Muscle layer of duodenum (tissue), 2 donors: Measurements from ENCODE around the gene SLC2A2.
A peak's percentile ranks its signal among the peaks of the same experiment; 100 is the strongest.

ENCODE experiments used
- H3K27ac ChIP-seq: one replicate; pipeline ENCODE4 v1.7.0; 2013; ENCODE audit warnings: mild to moderate bottlenecking, low read length
- H3K27me3 ChIP-seq: one replicate; pipeline ENCODE4 v1.7.0; 2013; ENCODE audit warnings: low read depth, mild to moderate bottlenecking, control low read depth, low read length
- H3K36me3 ChIP-seq, 2 donors: one replicate each; pipeline ENCODE4 v1.7.0; 2013; ENCODE audit warnings: low read length in 2 of 2, control low read depth in 1 of 2, mild to moderate bottlenecking in 1 of 2; ENCODE audit not compliant: insufficient read depth in 2 of 2, control insufficient read depth in 1 of 2
- H3K4me1 ChIP-seq, 2 donors: one replicate each; pipeline ENCODE4 v1.7.0; 2013; ENCODE audit warnings: low read length in 2 of 2, mild to moderate bottlenecking in 2 of 2, control low read depth in 1 of 2, moderate library complexity in 1 of 2; ENCODE audit not compliant: insufficient read depth in 2 of 2, control insufficient read depth in 1 of 2
- H3K4me3 ChIP-seq, 2 donors: one replicate each; pipeline ENCODE4 v1.7.0; 2013; ENCODE audit warnings: low read length in 2 of 2, low read depth in 1 of 2, mild to moderate bottlenecking in 1 of 2
- H3K9me3 ChIP-seq, 2 donors: one replicate each; pipeline ENCODE4 v1.7.0; 2013; ENCODE audit warnings: low read length in 2 of 2, control low read depth in 1 of 2, mild to moderate bottlenecking in 1 of 2; ENCODE audit not compliant: control insufficient read depth in 1 of 2
- donor health status: healthy.

Gene SLC2A2

GRCh38 chr3:171028025-171028778 is 1.7 kb upstream of the SLC2A2 start:
- peaks cover 0 to 3% of the 10 kb centered on the region in 2 donors for H3K4me1 ChIP-seq
- no peaks in the 10 kb centered on the region for H3K9me3 ChIP-seq
- H3K27ac ChIP-seq: peak overlapping the region; percentile 19
- H3K4me3 ChIP-seq: peak overlapping the region; percentile 52 to 58
- H3K27me3 ChIP-seq: no peaks in the 10 kb centered on the region
- no peaks in the 10 kb centered on the region for H3K36me3 ChIP-seq

- H3K4me3 ChIP-seq: no peak overlapping the region
- H3K27me3 ChIP-seq: no peaks in the 10 kb centered on the region
- no peak overlapping the region for H3K27ac ChIP-seq
- no peaks in the 10 kb centered on the region for H3K9me3 ChIP-seq
- H3K36me3 ChIP-seq: no peaks in the 10 kb centered on the region
- peaks cover 0 to 3% of the 10 kb centered on the region in 2 donors for H3K4me1 ChIP-seq
These were observed 3.0 kb downstream of the SLC2A2 start for GRCh38 chr3:171023566-171023965.

- Histone ChIP-seq H3K9me3 (no peaks in the 10 kb centered on the region), H3K4me3 (no peak overlapping the region), H3K27ac (no peak overlapping the region), H3K4me1 (peaks cover 0 to 3% of the 10 kb centered on the region in 2 donors), H3K36me3 (no peaks in the 10 kb centered on the region), H3K27me3 (no peaks in the 10 kb centered on the region)
These were observed 5.1 kb downstream of the SLC2A2 start for GRCh38 chr3:171021377-171021776.

- Histone ChIP-seq H3K4me1 (peaks cover 0 to 3% of the 10 kb centered on the region in 2 donors), H3K4me3 (no peak overlapping the region), H3K27ac (no peak overlapping the region), H3K36me3 (no peaks in the 10 kb centered on the region), H3K9me3 (no peaks in the 10 kb centered on the region), H3K27me3 (no peaks in the 10 kb centered on the region)
These were observed 8.2 kb downstream of the SLC2A2 start for GRCh38 chr3:171018156-171018935.

- Histone ChIP-seq H3K27me3 (no peaks in the 10 kb centered on the region), H3K9me3 (no peaks in the 10 kb centered on the region), H3K4me3 (no peak overlapping the region), H3K4me1 (peaks cover 0 to 3% of the 10 kb centered on the region in 2 donors), H3K36me3 (no peaks in the 10 kb centered on the region), H3K27ac (no peak overlapping the region)
These were observed 12.4 kb downstream of the SLC2A2 start for GRCh38 chr3:171013822-171014748.

- H3K9me3 ChIP-seq: no peaks in the 10 kb centered on the region
- H3K4me3 ChIP-seq: no peak overlapping the region
- no peaks in the 10 kb centered on the region for H3K27me3 ChIP-seq
- no peaks in the 10 kb centered on the region for H3K36me3 ChIP-seq
- no peaks in the 10 kb centered on the region for H3K4me1 ChIP-seq
- no peak overlapping the region for H3K27ac ChIP-seq
These were observed 14.6 kb downstream of the SLC2A2 start for GRCh38 chr3:171011873-171012336.

GRCh38 chr3:171011109-171011872 is 15.2 kb downstream of the SLC2A2 start:
- Histone ChIP-seq H3K4me3 (no peak overlapping the region), H3K27me3 (no peaks in the 10 kb centered on the region), H3K4me1 (no peaks in the 10 kb centered on the region), H3K9me3 (no peaks in the 10 kb centered on the region), H3K27ac (no peak overlapping the region), H3K36me3 (no peaks in the 10 kb centered on the region)

- no peaks in the 10 kb centered on the region for H3K9me3 ChIP-seq
- H3K4me3 ChIP-seq: no peak overlapping the region
- no peaks in the 10 kb centered on the region for H3K27me3 ChIP-seq
- H3K36me3 ChIP-seq: no peaks in the 10 kb centered on the region
- no peak overlapping the region for H3K27ac ChIP-seq
- no peaks in the 10 kb centered on the region for H3K4me1 ChIP-seq
These were observed 19.2 kb downstream of the SLC2A2 start for GRCh38 chr3:171007316-171007715.

GRCh38 chr3:171005648-171006047 is 20.9 kb downstream of the SLC2A2 start:
- no peak overlapping the region for H3K27ac ChIP-seq
- no peaks in the 10 kb centered on the region for H3K36me3 ChIP-seq
- no peaks in the 10 kb centered on the region for H3K27me3 ChIP-seq
- H3K4me3 ChIP-seq: no peak overlapping the region
- H3K4me1 ChIP-seq: no peaks in the 10 kb centered on the region
- H3K9me3 ChIP-seq: no peaks in the 10 kb centered on the region

- Histone ChIP-seq H3K4me3 (no peak overlapping the region), H3K27me3 (no peaks in the 10 kb centered on the region), H3K27ac (no peak overlapping the region), H3K36me3 (no peaks in the 10 kb centered on the region), H3K4me1 (peaks cover 0 to 11% of the 10 kb centered on the region in 2 donors), H3K9me3 (no peaks in the 10 kb centered on the region)
These were observed 24.4 kb downstream of the SLC2A2 start for GRCh38 chr3:171001957-171002694.
